ENCODE results near the gene HACD4. TPM values are rescaled to one million over a fixed set of nuclear protein-coding genes. Genes with fewer than 3 reads are reported as not detected.

The HACD4 gene
- total and polyA plus RNA-seq, 8 donors: 0.29 to 12.1 (median 4.7) TPM

DNA sequence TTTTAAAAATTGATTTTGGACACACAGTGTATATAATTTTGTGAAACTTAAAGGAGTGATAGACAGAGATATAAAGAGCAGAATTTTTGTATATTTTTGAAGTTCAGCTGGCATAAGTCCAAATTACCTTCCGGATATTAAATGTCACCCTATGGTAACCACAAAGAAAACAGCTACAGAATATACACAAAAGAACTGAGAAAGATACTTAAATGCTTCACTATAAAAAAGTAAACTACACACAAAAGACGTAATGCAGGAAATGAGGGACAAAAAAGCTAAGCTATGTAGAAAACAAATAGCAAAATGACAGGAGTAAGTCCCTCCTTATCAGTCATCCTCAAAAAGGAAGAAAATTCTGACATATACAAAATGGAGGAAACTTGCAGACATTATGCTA lies 29.4 kb downstream of the HACD4 start:
- 74 to 85% (median 80%) methylated on average over 2 of the region's 2 CpGs for WGBS, 5 donors
- H3K4me3 ChIP-seq: no peak overlapping the region
- H3K36me3 ChIP-seq: peaks cover 0 to 30% (median 22%) of the 10 kb centered on the region in 4 donors
- H3K27me3 ChIP-seq: no peaks in the 10 kb centered on the region
- H3K4me1 ChIP-seq: no peaks in the 10 kb centered on the region
- TF ChIP-seq, protein P1, sequence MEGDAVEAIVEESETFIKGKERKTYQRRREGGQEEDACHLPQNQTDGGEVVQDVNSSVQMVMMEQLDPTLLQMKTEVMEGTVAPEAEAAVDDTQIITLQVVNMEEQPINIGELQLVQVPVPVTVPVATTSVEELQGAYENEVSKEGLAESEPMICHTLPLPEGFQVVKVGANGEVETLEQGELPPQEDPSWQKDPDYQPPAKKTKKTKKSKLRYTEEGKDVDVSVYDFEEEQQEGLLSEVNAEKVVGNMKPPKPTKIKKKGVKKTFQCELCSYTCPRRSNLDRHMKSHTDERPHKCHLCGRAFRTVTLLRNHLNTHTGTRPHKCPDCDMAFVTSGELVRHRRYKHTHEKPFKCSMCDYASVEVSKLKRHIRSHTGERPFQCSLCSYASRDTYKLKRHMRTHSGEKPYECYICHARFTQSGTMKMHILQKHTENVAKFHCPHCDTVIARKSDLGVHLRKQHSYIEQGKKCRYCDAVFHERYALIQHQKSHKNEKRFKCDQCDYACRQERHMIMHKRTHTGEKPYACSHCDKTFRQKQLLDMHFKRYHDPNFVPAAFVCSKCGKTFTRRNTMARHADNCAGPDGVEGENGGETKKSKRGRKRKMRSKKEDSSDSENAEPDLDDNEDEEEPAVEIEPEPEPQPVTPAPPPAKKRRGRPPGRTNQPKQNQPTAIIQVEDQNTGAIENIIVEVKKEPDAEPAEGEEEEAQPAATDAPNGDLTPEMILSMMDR (IDR thresholded peaks at IDR 0.05): no peak
- TF ChIP-seq POLR2AphosphoS5 (IDR thresholded peaks at IDR 0.05) (no peak), EP300 (IDR thresholded peaks at IDR 0.05) (no peak), POLR2A (IDR thresholded peaks at IDR 0.05) (no peak)
- H3K27ac ChIP-seq: no peak overlapping the region
- H3K9me3 ChIP-seq: peaks cover 0 to 6% (median 0%) of the 10 kb centered on the region in 4 donors
- intact Hi-C loops (cut with DNase I; ENCODE audit: low total_unique reads): no loop called here
- DNase-seq: no peak

DNA sequence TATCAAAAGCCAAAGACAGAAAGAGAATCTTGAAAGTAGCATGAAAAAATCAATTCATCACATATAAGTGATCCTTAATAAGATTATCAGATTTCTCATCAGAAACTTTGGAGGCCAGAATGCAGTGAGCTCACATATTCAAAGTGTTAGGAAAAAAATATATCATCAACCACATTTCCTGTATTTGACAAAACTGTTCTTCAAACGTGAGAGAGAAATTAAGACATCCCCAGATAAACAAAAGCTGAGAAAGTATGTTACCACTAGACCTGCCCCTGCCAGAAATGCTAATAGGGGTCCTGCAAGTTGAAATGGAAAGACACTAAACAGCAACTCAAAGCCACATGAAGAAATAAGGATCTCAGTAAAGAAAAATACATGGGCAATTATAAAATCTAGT lies 29.9 kb downstream of the HACD4 start:
- H3K27ac ChIP-seq: no peak overlapping the region
- DNase-seq: no peak
- TF ChIP-seq, protein P1 (IDR thresholded peaks at IDR 0.05): no peak
- TF ChIP-seq POLR2AphosphoS5 (IDR thresholded peaks at IDR 0.05) (no peak), EP300 (IDR thresholded peaks at IDR 0.05) (no peak), POLR2A (IDR thresholded peaks at IDR 0.05) (no peak)
- intact Hi-C loops (cut with DNase I; ENCODE audit: low total_unique reads): no loop called here
- no peaks in the 10 kb centered on the region for H3K4me1 ChIP-seq
- peaks cover 0 to 6% (median 0%) of the 10 kb centered on the region in 4 donors for H3K9me3 ChIP-seq
- WGBS, 5 donors: 14 to 40% (median 26%) methylated on average over 1 of the region's 1 CpG
- peaks cover 0 to 29% (median 19%) of the 10 kb centered on the region in 4 donors for H3K36me3 ChIP-seq
- no peaks in the 10 kb centered on the region for H3K27me3 ChIP-seq
- H3K4me3 ChIP-seq: no peak overlapping the region

DNA sequence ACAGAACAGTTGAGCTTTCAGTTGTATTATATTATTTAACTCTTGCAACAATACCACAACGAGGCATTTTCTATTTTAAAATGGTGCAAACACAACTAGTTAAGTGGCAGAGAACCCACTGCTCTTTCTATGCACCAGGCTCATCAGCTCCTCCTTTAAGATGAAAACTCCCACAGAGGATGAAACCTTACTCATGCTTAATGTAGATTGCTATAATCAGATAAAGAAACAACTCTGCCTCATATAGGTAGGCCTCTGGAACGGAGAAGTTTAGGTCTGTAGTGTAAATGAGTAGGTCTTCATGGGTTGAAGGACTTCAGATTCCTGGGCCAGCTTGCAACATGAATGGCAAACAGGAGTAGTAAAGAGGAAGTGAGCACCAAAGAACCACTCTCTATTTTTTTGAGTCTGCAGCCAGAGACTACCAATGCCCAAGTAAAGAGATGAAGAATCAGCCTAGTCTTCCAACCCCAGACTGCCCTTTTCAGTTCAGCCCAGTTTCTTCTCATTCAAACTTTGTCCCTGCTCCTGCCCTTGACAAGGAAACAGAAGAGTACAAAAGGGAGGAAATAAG lies 33.9 kb downstream of the HACD4 start:
- Histone ChIP-seq H3K9me3 (peaks cover 0 to 6% (median 0%) of the 10 kb centered on the region in 4 donors), H3K4me1 (no peaks in the 10 kb centered on the region), H3K36me3 (peaks cover 0 to 27% (median 16%) of the 10 kb centered on the region in 4 donors), H3K4me3 (no peak overlapping the region), H3K27ac (no peak overlapping the region), H3K27me3 (no peaks in the 10 kb centered on the region)
- intact Hi-C loops (cut with DNase I; ENCODE audit: low total_unique reads): no loop called here
- no peak for TF ChIP-seq POLR2AphosphoS5 (IDR thresholded peaks at IDR 0.05)
- no peak for TF ChIP-seq POLR2A (IDR thresholded peaks at IDR 0.05)
- DNase-seq: no peak
- WGBS, 5 donors: 80 to 90% (median 89%) methylated on average over 2 of the region's 2 CpGs

DNA sequence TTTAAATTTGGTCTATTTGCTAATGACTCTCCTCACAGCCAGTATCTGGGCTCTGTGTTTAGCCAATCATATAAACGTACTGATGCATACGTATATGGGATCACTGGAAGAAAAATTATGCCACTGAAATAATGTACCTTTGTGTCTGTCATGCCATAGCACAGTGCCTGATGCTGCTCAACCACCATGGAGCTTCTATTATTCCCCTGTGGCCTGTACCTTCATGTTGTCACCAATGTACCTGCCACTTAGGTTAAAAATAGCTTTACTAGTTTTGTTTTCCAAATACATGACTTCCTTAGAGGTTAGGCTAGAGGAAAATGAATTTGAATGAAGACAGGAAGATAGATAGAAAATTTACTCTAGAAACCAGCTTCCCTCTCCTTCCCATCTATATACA lies 34.6 kb downstream of the HACD4 start:
- TF ChIP-seq POLR2AphosphoS5 (IDR thresholded peaks at IDR 0.05) (no peak), EP300 (IDR thresholded peaks at IDR 0.05) (no peak), POLR2A (IDR thresholded peaks at IDR 0.05) (no peak)
- TF ChIP-seq, protein P1 (IDR thresholded peaks at IDR 0.05): no peak
- DNase-seq: no peak
- intact Hi-C loops (cut with DNase I; ENCODE audit: low total_unique reads): no loop called here
- Histone ChIP-seq H3K27ac (no peak overlapping the region), H3K4me3 (no peak overlapping the region), H3K36me3 (peaks cover 0 to 32% (median 16%) of the 10 kb centered on the region in 4 donors), H3K27me3 (no peaks in the 10 kb centered on the region), H3K4me1 (no peaks in the 10 kb centered on the region), H3K9me3 (peaks cover 0 to 6% (median 0%) of the 10 kb centered on the region in 4 donors)
- 82 to 98% (median 85%) methylated on average over 2 of the region's 2 CpGs for WGBS, 5 donors

DNA sequence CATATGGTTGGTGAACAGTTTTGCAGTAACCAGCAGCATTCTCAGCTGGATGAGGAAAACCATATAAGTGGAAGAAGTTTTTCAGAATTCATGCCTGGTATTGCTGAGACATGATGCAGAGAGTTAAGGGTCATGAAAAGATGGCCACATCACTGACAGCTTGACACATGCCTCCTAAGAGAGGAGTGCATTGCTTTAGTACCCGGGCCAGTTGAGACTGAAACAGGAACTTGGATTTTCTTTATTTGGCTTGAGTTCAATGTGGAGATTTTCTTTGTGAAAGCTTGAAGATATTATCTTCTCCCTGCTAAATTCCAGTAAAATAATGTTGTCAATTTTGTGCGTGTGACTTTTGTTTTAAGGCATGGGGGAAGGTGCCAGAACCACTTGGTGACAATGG lies 35.8 kb downstream of the HACD4 start:
- 72 to 81% (median 77%) methylated on average over 2 of the region's 2 CpGs for whole genome bisulfite sequencing, 5 donors
- intact Hi-C loops (cut with DNase I; ENCODE audit: low total_unique reads): no loop called here
- H3K4me1 ChIP-seq: no peaks in the 10 kb centered on the region
- TF ChIP-seq EP300 (IDR thresholded peaks at IDR 0.05): no peak
- no peak for TF ChIP-seq POLR2A (IDR thresholded peaks at IDR 0.05)
- TF ChIP-seq, protein P1 (IDR thresholded peaks at IDR 0.05): no peak
- TF ChIP-seq POLR2AphosphoS5 (IDR thresholded peaks at IDR 0.05): no peak
- H3K27me3 ChIP-seq: no peaks in the 10 kb centered on the region
- H3K4me3 ChIP-seq: no peak overlapping the region
- peaks cover 0 to 35% (median 20%) of the 10 kb centered on the region in 4 donors for H3K36me3 ChIP-seq
- H3K27ac ChIP-seq: no peak overlapping the region
- H3K9me3 ChIP-seq: no peaks in the 10 kb centered on the region
- no peak for DNase-seq

All from stomach (tissue), 9 donors.